GM12878 (cell line): ENCODE results near the gene DESI1. TPM values are rescaled to one million over a fixed set of nuclear protein-coding genes. Genes with fewer than 3 reads are reported as not detected.

Experiments
- ATAC-seq: fragments of 200-7000 bp; cut with Tn5 transposase; 3 replicates; pipeline ENCODE4 v1.9.1; 2020; ENCODE audit warnings: mild to moderate bottlenecking, moderate library complexity
- BruUV-seq: library from RNA; stranded (reverse); fragments of 400-500 nt; replicated peaks from 2 replicates; lab custom pipeline; 2021; lab: Mats Ljungman, UMichigan
- CTCF ChIA-PET: fragments of 300-600 bp; sonication (Branson Sonifier 250); formaldehyde crosslinking; extraction: SDS; loops from one replicate; lab custom pipeline; 2021; ENCODE audit warnings: inconsistent platforms; lab: Yijun Ruan, JAX
- POLR2A ChIA-PET: fragments of 350-600 bp; formaldehyde crosslinking; extraction: SDS; loops from one replicate; lab custom pipeline; 2021; ENCODE audit warnings: inconsistent platforms; lab: Charles Lee
- RAD21 ChIA-PET: fragments of 300-600 bp; sonication (Branson Sonifier 250); formaldehyde crosslinking; loops from one replicate; lab custom pipeline; 2023; ENCODE audit warnings: antibody characterized with exemption; ENCODE audit not compliant: unreplicated experiment; lab: Charles Lee
- SMC1A ChIA-PET: fragments of 300-600 bp; sonication (Branson Sonifier 250); formaldehyde crosslinking; loops from one replicate; lab custom pipeline; 2023; ENCODE audit not compliant: unreplicated experiment, uncharacterized antibody; lab: Charles Lee
- DNase-seq: peaks from one replicate; pipeline ENCODE4 v3.0.0-alpha.2; 2011; ENCODE audit warnings: low read depth, low spot score
- FAIRE-seq: peaks from 3 replicates; lab custom pipeline; 2011; peaks lifted over from hg19 to GRCh38; lab: Jason Lieb, UNC
- H2AFZ ChIP-seq: 2 replicates; pipeline ENCODE4 v1.6.0; 2011; ENCODE audit warnings: low read depth, low read length, control low read depth; ENCODE audit not compliant: control insufficient read depth
- H3K27ac ChIP-seq: 2 replicates; pipeline ENCODE4 v1.5.1; 2011; ENCODE audit warnings: control low read depth; ENCODE audit not compliant: control insufficient read depth, insufficient read depth
- H3K27me3 ChIP-seq, 2 experiments: replicated peaks in 1 of 2; 2 replicates each; pipeline versions ENCODE4 v1.6.0 to v1.6.1; 2011; ENCODE audit warnings: low read length in 1 of 2; ENCODE audit not compliant: control insufficient read depth in 2 of 2, insufficient read depth in 2 of 2
- H3K36me3 ChIP-seq, 2 experiments: 2 replicates each; pipeline ENCODE4 v1.5.1; 2011; ENCODE audit warnings: low read length in 1 of 2; ENCODE audit not compliant: control insufficient read depth in 2 of 2, insufficient read depth in 2 of 2
- H3K4me1 ChIP-seq: 2 replicates; pipeline ENCODE4 v1.6.1; 2011; ENCODE audit warnings: mild to moderate bottlenecking, low read length, moderate library complexity, mixed read lengths; ENCODE audit not compliant: control insufficient read depth, insufficient read depth
- H3K4me2 ChIP-seq: 2 replicates; pipeline ENCODE4 v1.6.0; 2011; ENCODE audit warnings: control low read depth; ENCODE audit not compliant: control insufficient read depth, insufficient read depth
- H3K4me3 ChIP-seq: fragments of 200-600 bp; sonication (generic); 2 replicates; pipeline ENCODE4 v1.5.1; 2016
- H3K79me2 ChIP-seq: 2 replicates; pipeline ENCODE4 v1.6.0; 2011; ENCODE audit warnings: low read length; ENCODE audit not compliant: control insufficient read depth, insufficient read depth
- H3K9ac ChIP-seq: 2 replicates; pipeline ENCODE4 v1.8.0; 2011; ENCODE audit warnings: low read length, control low read depth, mixed read lengths; ENCODE audit not compliant: control insufficient read depth, insufficient read depth
- H3K9me3 ChIP-seq: replicated peaks from 3 replicates; pipeline ENCODE4 v1.5.1; 2011; ENCODE audit warnings: mild to moderate bottlenecking, low read length; ENCODE audit not compliant: control insufficient read depth, insufficient read depth
- H4K20me1 ChIP-seq: 2 replicates; pipeline ENCODE4 v1.6.0; 2011; ENCODE audit not compliant: control insufficient read depth, insufficient read depth
- BCLAF1 ChIP-seq: fragments of 450-650 bp; IDR thresholded peaks from 2 replicates; pipeline ENCODE4 v1.6.1; 2017; ENCODE audit warnings: antibody characterized with exemption, mild to moderate bottlenecking, moderate library complexity
- EP300 ChIP-seq, 2 experiments: fragments of 150-350 bp in 1 of 2; IDR thresholded peaks; 2 replicates each; pipeline ENCODE4 v1.6.1; 2011 to 2012; ENCODE audit warnings: low read depth in 2 of 2, low read length in 2 of 2, borderline replicate concordance in 1 of 2, improper control_type of control experiment in 1 of 2, inconsistent platforms in 1 of 2; ENCODE audit not compliant: control insufficient read depth in 1 of 2
- MEF2B ChIP-seq: fragments of 450-650 bp; IDR thresholded peaks from 2 replicates; pipeline ENCODE4 v1.6.1; 2018; ENCODE audit warnings: mild to moderate bottlenecking, moderate library complexity; ENCODE audit not compliant: partially characterized antibody, poor library complexity, severe bottlenecking
- ZNF384 ChIP-seq: IDR thresholded peaks from 2 replicates; pipeline ENCODE4 v1.6.1; 2012; ENCODE audit warnings: low read depth, mild to moderate bottlenecking, low read length, improper control_type of control experiment, borderline replicate concordance
- WGBS: methylation state at CpG from one replicate; pipeline ENCODE4 v1.1.6; 2016; ENCODE audit warnings: low lambda C conversion rate; ENCODE audit not compliant: insufficient replicate concordance, insufficient coverage; ENCODE audit errors: missing lambda C conversion rate; 5-methylcytosine and 5-hydroxymethylcytosine counted together
- in situ Hi-C: fragments of 300-500 bp; cut with MboI; formaldehyde crosslinking; loops from 9 replicates; pipeline ENCODE4 v1.14.3; 2018; ENCODE audit warnings: mixed read lengths
- intact Hi-C: fragments of 100-400 bp; cut with micrococcal nuclease; formaldehyde crosslinking; loops from one replicate; pipeline ENCODE4 v1.14.2; 2022; ENCODE audit not compliant: unreplicated experiment
- polyA plus RNA-seq, 11 experiments: library from polyadenylated mRNA; depleted of rRNA in 4 of 11; unstranded in 6 of 11; stranded (reverse) in 5 of 11; fragments of >200 nt; fragmentation: Nextera tagmentation in 4 of 11; fragmentation: Illumina TruSeq in 1 of 11; extraction: Ambion mirVana in 4 of 11; extraction: Trizol in 1 of 11; gene quantifications; 1 replicate in 1 of 11; 2 replicates in 10 of 11; pipeline versions ENCODE4 v1.2.1 to v1.2.3, GENCODE V29; 2011 to 2016; ENCODE audit warnings: inconsistent platforms in 2 of 11, missing spikeins in 2 of 11, low read depth in 1 of 11
- total RNA-seq, 4 experiments: library from RNA; depleted of rRNA in 3 of 4; stranded (reverse); fragments of >200 nt in 3 of 4; fragmentation: Illumina TruSeq in 1 of 4; extraction: Trizol in 1 of 4; gene quantifications; 2 replicates each; pipeline versions ENCODE4 v1.2.1 to v1.2.3, GENCODE V29; 2013 to 2021
- TF ChIP-seq, protein P1 (sequence below): fragments of 450-650 bp; IDR thresholded peaks from 2 replicates; pipeline ENCODE4 v1.6.1; 2017; ENCODE audit warnings: mild to moderate bottlenecking, moderate library complexity

Gene DESI1
- total and polyA plus RNA-seq, 10 of the 15 experiments (the other 5 are each of a cell fraction or from before 2014, with no cell fraction given): 8.0 to 76.8 (median 40.6) TPM

- FAIRE-seq (no peak), ATAC-seq (no peak), DNase-seq (no peak)
- BruUV-seq: no TSS peak
- H3K27ac ChIP-seq: no peak overlapping the region
- H3K4me3 ChIP-seq: no peak overlapping the region
- CTCF ChIA-PET: interaction anchor here (0.9 to 1.1 kb wide), 2 partner anchors 27 to 155 kb away, joined by 3 read pairs; no protein-coding TSS in a partner anchor
- H3K4me2 ChIP-seq: no peak overlapping the region
- intact Hi-C loops (no loop called here), in situ Hi-C loops (no loop called here)
- no peaks in the 10 kb centered on the region for H3K79me2 ChIP-seq
- POLR2A ChIA-PET: interaction anchor here (0.5 kb wide), 1 partner anchor 276 kb away, joined by 3 read pairs; the partner anchor contains the start of gene SREBF2
- TF ChIP-seq EP300 (IDR thresholded peaks at IDR 0.05; ENCODE audit: borderline replicate concordance in 1 of 2, control insufficient read depth in 1 of 2, low read depth in 2 of 2, low read length in 2 of 2): no peak
- no peak overlapping the region for H2AFZ ChIP-seq
- H4K20me1 ChIP-seq: no peaks in the 10 kb centered on the region
- no peaks in the 10 kb centered on the region for H3K9me3 ChIP-seq
- 40% methylated on average over 19 of the region's 19 CpGs for WGBS
- H3K36me3 ChIP-seq: no peaks in the 10 kb centered on the region
- no peaks in the 10 kb centered on the region; the same call in 1 of the 2 replicates for H3K4me1 ChIP-seq
- peaks cover 0 to 5% of the 10 kb centered on the region in 2 experiments; a peak in 3 of 4 replicates for H3K27me3 ChIP-seq
- SMC1A ChIA-PET: no interaction called here
- no peak overlapping the region for H3K9ac ChIP-seq
- RAD21 ChIA-PET: no interaction called here
Observed at GRCh38 chr22:41557401-41558240, 63.2 kb downstream of the DESI1 start.

DNA sequence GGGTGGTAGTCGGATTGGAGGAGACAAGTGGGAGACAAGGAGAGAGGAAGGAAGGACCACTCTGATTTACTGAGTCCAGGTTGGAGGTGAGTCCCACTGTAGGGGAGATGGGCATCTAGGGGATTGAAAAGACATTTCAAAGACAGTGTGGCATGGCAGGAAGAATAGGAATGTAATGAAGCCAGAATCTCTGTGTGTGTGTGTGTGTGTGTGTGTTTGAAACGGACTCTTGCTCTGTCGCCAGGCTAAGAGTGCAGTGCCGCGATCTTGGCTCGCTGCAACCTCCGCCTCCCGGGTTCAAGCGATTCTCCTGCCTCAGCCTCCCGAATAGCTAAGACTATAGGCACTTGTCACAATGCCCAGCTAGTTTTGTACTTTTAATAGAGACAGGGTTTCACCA is 64.3 kb downstream of the DESI1 start:
- H2AFZ ChIP-seq: no peak overlapping the region
- TF ChIP-seq, protein P1, sequence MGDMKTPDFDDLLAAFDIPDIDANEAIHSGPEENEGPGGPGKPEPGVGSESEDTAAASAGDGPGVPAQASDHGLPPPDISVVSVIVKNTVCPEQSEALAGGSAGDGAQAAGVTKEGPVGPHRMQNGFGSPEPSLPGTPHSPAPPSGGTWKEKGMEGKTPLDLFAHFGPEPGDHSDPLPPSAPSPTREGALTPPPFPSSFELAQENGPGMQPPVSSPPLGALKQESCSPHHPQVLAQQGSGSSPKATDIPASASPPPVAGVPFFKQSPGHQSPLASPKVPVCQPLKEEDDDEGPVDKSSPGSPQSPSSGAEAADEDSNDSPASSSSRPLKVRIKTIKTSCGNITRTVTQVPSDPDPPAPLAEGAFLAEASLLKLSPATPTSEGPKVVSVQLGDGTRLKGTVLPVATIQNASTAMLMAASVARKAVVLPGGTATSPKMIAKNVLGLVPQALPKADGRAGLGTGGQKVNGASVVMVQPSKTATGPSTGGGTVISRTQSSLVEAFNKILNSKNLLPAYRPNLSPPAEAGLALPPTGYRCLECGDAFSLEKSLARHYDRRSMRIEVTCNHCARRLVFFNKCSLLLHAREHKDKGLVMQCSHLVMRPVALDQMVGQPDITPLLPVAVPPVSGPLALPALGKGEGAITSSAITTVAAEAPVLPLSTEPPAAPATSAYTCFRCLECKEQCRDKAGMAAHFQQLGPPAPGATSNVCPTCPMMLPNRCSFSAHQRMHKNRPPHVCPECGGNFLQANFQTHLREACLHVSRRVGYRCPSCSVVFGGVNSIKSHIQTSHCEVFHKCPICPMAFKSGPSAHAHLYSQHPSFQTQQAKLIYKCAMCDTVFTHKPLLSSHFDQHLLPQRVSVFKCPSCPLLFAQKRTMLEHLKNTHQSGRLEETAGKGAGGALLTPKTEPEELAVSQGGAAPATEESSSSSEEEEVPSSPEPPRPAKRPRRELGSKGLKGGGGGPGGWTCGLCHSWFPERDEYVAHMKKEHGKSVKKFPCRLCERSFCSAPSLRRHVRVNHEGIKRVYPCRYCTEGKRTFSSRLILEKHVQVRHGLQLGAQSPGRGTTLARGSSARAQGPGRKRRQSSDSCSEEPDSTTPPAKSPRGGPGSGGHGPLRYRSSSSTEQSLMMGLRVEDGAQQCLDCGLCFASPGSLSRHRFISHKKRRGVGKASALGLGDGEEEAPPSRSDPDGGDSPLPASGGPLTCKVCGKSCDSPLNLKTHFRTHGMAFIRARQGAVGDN: no peak
- TF ChIP-seq BCLAF1 (no peak), ZNF384 (no peak), MEF2B (no peak)

More for the DNA sequence above, 64.3 kb downstream of the DESI1 start:
- Histone ChIP-seq H3K27ac (no peak overlapping the region), H3K4me2 (no peak overlapping the region), H3K27me3 (no peaks in the 10 kb centered on the region; a peak in 2 of 4 replicates), H4K20me1 (no peaks in the 10 kb centered on the region), H3K79me2 (no peaks in the 10 kb centered on the region), H3K36me3 (no peaks in the 10 kb centered on the region), H3K4me3 (no peak overlapping the region), H3K9me3 (no peaks in the 10 kb centered on the region), H3K4me1 (no peaks in the 10 kb centered on the region; the same call in 1 of the 2 replicates), H3K9ac (no peak overlapping the region)
- DNase-seq: no peak
- ChIA-PET CTCF (interaction anchor here (0.6 to 1.4 kb wide), 4 partner anchors 16 to 514 kb away, joined by 3 to 4 read pairs (median 3); no protein-coding TSS in a partner anchor), POLR2A (interaction anchor here (0.7 kb wide), 1 partner anchor 313 kb away, joined by 3 read pairs; no protein-coding TSS in a partner anchor), SMC1A (no interaction called here), RAD21 (no interaction called here)
- BruUV-seq: no TSS peak
- no peak for FAIRE-seq
- WGBS: 71% methylated on average over 10 of the region's 10 CpGs
- intact Hi-C loops: no loop called here
- ATAC-seq: no peak
- in situ Hi-C loops: no loop called here
